GM12872 (cell line): ENCODE results near the gene ALDH3A2.

Experiments used
- TF ChIP-seq, protein P1 (sequence below): IDR thresholded peaks from 3 replicates; pipeline ENCODE4 v1.5.1; 2011; ENCODE audit warnings: low read depth, mild to moderate bottlenecking, low read length, moderate library complexity; ENCODE audit not compliant: insufficient read depth

ALDH3A2 gene

DNA sequence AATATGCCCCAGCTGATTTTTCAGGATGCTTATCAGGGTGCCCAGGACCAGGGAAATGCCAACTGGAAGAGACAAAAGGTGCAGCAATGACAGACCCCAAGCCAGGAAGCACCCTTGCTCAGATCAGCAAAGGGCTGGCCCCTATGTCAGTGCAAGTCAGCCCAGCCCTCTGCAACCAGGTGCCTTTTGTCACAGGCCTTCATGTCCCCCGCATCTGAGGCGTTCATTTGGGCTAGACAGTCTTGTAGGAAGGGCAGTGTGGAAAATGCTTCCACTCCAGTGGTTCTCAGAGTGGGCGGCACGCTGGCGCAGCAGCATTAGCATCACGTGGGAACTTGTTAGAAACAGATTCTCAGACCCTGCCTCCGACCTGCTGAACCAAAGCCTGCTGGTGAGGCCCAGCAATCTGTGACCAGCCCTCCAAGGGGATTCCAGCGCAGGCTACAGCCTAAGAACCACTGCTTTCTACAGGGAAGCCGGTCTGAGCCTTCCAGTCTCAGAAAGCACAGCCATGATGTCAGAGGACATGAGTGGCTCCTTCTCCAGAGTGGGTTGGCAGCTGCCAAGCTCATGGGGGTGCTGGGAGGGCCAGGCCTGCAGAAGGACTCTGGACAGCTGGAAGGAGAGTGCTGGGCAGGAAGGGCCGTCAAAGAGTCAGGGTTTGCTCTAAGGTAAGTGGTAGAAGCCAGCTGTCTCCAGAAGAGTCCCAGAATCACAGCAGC is 54.7 kb downstream of the ALDH3A2 start:
- TF ChIP-seq, protein P1, sequence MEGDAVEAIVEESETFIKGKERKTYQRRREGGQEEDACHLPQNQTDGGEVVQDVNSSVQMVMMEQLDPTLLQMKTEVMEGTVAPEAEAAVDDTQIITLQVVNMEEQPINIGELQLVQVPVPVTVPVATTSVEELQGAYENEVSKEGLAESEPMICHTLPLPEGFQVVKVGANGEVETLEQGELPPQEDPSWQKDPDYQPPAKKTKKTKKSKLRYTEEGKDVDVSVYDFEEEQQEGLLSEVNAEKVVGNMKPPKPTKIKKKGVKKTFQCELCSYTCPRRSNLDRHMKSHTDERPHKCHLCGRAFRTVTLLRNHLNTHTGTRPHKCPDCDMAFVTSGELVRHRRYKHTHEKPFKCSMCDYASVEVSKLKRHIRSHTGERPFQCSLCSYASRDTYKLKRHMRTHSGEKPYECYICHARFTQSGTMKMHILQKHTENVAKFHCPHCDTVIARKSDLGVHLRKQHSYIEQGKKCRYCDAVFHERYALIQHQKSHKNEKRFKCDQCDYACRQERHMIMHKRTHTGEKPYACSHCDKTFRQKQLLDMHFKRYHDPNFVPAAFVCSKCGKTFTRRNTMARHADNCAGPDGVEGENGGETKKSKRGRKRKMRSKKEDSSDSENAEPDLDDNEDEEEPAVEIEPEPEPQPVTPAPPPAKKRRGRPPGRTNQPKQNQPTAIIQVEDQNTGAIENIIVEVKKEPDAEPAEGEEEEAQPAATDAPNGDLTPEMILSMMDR, result no peak

DNA sequence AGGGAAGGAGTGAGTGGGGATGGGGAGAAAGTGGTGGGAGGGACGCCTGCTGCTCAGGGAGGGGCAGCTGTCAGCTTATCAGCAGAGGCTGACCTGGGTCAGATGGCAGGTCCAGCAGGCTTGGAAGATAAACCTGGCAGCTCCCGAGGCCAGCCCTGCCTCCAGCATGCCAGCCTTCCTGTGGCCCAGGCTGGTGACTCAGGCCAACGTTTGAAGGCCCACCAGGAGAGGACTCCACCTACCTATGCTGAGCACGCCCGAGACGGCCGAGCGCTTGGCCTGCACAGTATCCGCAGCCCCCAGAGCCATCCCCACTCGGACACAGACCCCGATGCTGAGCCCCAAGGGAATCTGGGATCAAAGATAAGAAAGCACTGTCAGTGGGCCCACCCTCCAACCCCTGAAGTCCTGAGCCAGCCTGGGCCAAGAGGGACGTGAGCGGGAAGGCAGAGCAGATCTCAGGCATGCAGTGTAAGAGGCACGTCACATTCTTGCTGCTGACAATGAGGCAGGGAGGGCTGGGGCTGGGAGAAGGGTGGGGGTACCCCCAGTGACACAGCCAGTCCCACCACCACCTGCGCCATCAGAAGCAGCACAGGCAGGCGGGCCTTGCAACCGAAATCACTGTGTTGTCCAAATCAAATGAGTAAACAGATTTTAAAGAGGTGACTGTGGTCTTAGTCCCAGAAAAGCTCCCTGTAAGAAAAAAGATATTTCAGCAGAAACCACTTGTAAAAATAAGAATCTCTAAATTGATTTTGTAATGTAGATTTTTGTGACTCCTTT is 55.5 kb downstream of the ALDH3A2 start:
- TF ChIP-seq, protein P1, result no peak

DNA sequence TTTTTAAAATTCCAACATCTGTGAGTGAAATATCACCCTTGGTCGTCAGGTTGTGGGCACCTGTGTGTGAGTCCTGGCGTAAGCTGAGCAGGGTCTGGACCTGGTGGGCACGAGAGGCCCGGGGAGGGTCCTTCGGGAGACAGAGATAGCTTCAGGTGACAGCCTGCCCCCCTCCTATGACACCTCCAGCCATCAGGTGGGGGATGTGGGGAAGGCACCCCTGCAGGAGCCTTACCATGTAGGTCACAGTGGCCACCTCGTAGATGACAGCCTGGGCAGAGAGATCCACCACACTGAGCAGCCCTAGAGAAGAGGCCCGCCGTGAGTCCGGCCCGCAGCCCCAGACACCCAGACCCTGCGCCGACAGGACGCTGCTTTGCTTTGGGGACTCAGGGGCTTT is 56.6 kb downstream of the ALDH3A2 start:
- TF ChIP-seq, protein P1, result no peak

DNA sequence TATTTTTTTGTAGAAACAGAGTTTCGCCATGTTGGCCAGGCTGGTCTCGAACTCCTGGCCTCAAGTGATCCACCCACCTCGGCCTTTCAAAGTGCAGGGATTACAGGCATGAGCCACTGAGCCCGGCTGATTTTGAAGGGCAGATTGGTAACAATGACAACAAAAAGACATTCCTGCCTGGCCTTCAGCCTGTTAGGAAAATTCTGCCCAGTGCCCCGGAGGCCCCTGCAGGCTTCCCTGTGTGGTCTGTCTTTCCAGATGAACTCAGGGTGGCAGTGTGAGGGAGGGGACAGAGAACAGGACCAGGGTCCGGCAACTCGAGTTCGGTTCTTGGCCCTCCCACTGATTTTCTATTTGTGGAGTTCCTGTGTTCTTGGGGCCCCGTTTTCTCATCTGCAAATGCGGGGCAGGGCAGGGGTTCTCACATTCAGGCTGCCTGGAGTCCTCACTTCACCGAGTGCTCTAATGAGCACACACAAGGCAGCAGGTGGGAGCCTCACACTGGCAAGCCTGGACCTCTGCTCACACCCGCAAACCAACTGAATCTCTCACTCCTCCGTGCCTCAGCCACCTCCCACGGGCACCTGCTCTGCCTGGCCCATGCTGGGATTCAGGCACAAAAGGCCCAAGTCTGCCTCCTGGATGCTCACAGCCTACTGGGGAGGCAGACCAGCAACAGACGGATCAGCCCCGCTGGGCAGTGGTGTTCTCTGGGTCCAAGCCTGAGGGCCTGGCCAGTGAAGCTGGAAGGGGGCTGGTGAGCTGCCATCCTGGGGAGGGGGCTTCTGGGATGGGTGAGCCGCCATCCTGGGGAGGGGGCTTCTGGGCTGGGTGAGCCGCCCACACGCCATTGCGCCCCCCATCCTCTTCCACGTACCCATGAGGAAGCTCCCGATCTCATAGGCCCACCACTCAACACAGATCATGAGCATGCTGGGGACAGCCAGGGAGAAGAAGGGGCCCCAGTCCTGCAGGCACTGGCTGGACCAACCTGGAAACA is 57.5 kb downstream of the ALDH3A2 start:
- TF ChIP-seq, protein P1, result no peak

DNA sequence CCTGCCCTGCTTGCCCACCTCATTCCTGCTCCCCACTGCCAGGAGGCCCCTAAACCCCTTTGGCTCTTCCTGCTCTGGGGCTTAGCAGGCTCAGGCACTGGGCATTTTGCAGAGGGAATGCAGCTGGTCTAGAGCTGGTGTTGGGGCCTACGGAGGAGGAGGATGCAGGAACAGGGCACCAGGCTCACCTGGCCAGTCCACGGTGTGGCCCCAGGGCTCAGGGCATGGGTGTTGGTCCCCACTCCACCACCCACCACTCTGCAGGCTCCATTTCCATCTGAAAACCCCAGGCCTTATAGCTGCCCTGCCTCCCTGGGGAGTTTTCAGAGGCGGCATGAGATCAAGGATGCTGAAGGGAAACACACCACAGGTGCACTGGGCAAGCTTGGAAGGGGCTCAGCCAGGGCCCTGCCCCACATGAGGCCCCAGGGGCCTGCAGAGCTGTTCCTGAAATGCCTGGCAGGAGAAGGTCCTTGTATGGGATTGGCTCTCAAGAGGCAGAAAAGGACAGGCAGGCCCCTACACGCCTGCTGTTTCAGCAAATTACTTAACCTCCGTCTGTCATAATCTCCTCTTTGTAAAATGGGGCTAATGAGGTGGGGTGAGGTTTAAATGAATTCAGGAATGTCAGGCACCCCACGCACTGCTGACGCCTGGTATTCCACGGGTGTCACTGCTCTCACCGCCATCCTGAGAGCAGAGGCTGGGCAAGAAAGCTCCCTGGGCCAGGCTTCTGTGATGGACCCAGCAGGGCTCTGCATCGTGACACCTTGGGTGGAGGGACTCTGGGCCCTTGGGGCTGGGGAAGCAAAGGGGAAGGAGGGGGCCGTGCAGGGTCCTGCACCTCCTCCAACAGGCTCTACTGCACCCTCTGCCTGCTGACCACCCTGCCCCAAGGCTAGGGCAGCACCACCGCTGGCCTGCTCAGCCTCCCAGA is 58.5 kb downstream of the ALDH3A2 start:
- TF ChIP-seq, protein P1, result no peak

DNA sequence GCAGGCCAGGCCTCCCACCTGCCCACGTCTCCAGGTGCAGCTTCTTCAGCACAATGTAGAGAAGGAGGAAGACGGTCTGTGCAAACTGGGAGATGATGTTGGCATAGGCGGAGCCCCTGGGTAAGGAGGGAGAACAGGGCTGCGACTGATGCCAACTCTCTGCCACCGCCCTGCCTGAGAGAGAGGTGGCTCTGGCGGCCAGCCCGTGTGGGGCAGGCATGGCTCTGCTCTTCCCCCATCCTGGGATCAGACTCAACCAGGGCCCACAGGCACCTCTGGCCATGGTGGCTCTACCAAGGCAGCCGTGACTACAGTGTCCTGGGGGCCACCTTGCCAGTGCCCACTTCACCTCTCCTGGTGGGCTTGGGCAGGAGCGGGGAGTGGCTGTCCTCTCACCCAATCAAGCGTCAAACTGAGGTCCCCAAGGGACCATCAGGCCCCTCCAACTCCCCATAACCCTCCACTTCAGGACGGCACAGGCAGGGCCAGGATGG is 59.2 kb downstream of the ALDH3A2 start:
- TF ChIP-seq, protein P1, result no peak
